Lower leg skin (tissue), 3 donors: Measurements from ENCODE around the gene PBX1.

ENCODE experiments used
- POLR2A ChIP-seq, 2 donors: fragments of 450-650 bp; IDR thresholded peaks; one replicate each; pipeline ENCODE4 v1.6.1; 2016 to 2017; ENCODE audit warnings: antibody characterized with exemption in 2 of 2, mild to moderate bottlenecking in 1 of 2, moderate library complexity in 1 of 2
- TF ChIP-seq, protein P1 (sequence below), 3 donors: fragments of 450-650 bp; IDR thresholded peaks; one replicate each; pipeline ENCODE4 v1.5.1; 2016; ENCODE audit warnings: antibody characterized with exemption in 3 of 3, mild to moderate bottlenecking in 3 of 3, moderate library complexity in 2 of 3

DNA sequence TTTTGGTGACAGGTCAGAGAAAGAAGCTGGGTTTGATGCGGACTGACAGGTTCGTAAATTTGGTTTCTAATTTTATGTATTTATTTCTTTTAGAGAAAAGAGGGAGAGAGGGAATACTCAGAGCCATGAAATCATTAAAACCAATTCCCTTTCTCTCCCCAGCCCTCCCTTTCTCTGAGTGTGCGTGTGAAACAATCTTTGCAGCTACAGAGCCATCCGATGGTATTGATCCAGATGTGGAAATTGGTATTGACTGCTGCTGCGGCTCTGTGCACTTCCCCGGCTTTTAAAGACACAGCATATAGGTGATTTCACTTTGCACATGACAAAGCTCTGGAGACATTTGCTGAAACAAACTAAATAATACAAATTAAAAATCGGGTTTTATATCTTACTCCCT is 42.4 kb upstream of the PBX1 start:
- TF ChIP-seq, protein P1, sequence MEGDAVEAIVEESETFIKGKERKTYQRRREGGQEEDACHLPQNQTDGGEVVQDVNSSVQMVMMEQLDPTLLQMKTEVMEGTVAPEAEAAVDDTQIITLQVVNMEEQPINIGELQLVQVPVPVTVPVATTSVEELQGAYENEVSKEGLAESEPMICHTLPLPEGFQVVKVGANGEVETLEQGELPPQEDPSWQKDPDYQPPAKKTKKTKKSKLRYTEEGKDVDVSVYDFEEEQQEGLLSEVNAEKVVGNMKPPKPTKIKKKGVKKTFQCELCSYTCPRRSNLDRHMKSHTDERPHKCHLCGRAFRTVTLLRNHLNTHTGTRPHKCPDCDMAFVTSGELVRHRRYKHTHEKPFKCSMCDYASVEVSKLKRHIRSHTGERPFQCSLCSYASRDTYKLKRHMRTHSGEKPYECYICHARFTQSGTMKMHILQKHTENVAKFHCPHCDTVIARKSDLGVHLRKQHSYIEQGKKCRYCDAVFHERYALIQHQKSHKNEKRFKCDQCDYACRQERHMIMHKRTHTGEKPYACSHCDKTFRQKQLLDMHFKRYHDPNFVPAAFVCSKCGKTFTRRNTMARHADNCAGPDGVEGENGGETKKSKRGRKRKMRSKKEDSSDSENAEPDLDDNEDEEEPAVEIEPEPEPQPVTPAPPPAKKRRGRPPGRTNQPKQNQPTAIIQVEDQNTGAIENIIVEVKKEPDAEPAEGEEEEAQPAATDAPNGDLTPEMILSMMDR (IDR thresholded peaks at IDR 0.05), result no peak
- TF ChIP-seq POLR2A (IDR thresholded peaks at IDR 0.05), result no peak
